Neuronal stem cell (in vitro differentiated cells): ENCODE data around the gene PRTG.
"Not testable (repeated sequence)": the region's sequence is repeated elsewhere in the genome, so short reads cannot be mapped to it uniquely, and the experiment has no call there.

Experiments used
- DNase-seq: peaks from one replicate; pipeline ENCODE4 v3.0.0-alpha.2; 2013; ENCODE audit warnings: low spot score
- H2AFZ ChIP-seq: one replicate; pipeline ENCODE4 v1.6.1; 2013; ENCODE audit warnings: mild to moderate bottlenecking, low read length, inconsistent platforms
- H2AK5ac ChIP-seq: 2 replicates; pipeline ENCODE4 v1.6.1; 2013; ENCODE audit warnings: low read depth, mild to moderate bottlenecking, inconsistent platforms, low read length, moderate library complexity, mixed read lengths
- H2BK120ac ChIP-seq: 2 replicates; pipeline ENCODE4 v1.6.1; 2013; ENCODE audit warnings: low read depth, mild to moderate bottlenecking, inconsistent platforms, low read length, moderate library complexity, mixed read lengths
- H2BK12ac ChIP-seq: one replicate; pipeline ENCODE4 v1.6.1; 2013; ENCODE audit warnings: low read length, inconsistent platforms
- H2BK15ac ChIP-seq: 2 replicates; pipeline ENCODE4 v1.6.1; 2013; ENCODE audit warnings: mild to moderate bottlenecking, low read length, inconsistent platforms, mixed read lengths
- H2BK5ac ChIP-seq: one replicate; pipeline ENCODE4 v1.6.1; 2013; ENCODE audit warnings: inconsistent platforms, mild to moderate bottlenecking, low read length, moderate library complexity
- H3K14ac ChIP-seq: one replicate; pipeline ENCODE4 v1.6.1; 2013; ENCODE audit warnings: low read length, inconsistent platforms
- H3K18ac ChIP-seq: 2 replicates; pipeline ENCODE4 v1.6.1; 2013; ENCODE audit warnings: low read length, inconsistent platforms
- H3K23ac ChIP-seq: 2 replicates; pipeline ENCODE4 v1.6.1; 2013; ENCODE audit warnings: low read depth, mild to moderate bottlenecking, mixed read lengths, low read length, inconsistent platforms; ENCODE audit not compliant: poor library complexity
- H3K27ac ChIP-seq: replicated peaks from 3 replicates; pipeline ENCODE4 v1.5.1; 2013; ENCODE audit warnings: low read length, inconsistent platforms
- H3K27me3 ChIP-seq, 3 experiments: 2 replicates each; pipeline ENCODE4 v1.6.1; 2013; ENCODE audit warnings: low read length in 3 of 3, mild to moderate bottlenecking in 2 of 3, inconsistent platforms in 1 of 3, low read depth in 1 of 3, mixed read lengths in 1 of 3, moderate library complexity in 1 of 3; ENCODE audit not compliant: control insufficient read depth in 3 of 3, insufficient read depth in 3 of 3
- H3K36me3 ChIP-seq, 2 donors: replicated peaks in 1 of 2; 2 replicates each; pipeline ENCODE4 v1.6.1; 2013; ENCODE audit warnings: low read length in 2 of 2; ENCODE audit not compliant: control insufficient read depth in 2 of 2, insufficient read depth in 2 of 2
- H3K4ac ChIP-seq: 2 replicates; pipeline ENCODE4 v1.6.1; 2013; ENCODE audit warnings: inconsistent platforms, mild to moderate bottlenecking, low read length, moderate library complexity
- H3K4me1 ChIP-seq, 2 donors: 1 replicate in 1 of 2; 2 replicates in 1 of 2; pipeline ENCODE4 v1.6.1; 2013; ENCODE audit warnings: low read length in 2 of 2, low read depth in 1 of 2; ENCODE audit not compliant: control insufficient read depth in 2 of 2, insufficient read depth in 1 of 2
- H3K4me2 ChIP-seq: one replicate; pipeline ENCODE4 v1.6.1; 2013; ENCODE audit warnings: mild to moderate bottlenecking, low read length, inconsistent platforms; ENCODE audit not compliant: insufficient read depth, poor library complexity, severe bottlenecking
- H3K4me3 ChIP-seq, 2 donors: 2 replicates each; pipeline ENCODE4 v1.5.1; 2013; ENCODE audit warnings: low read length in 2 of 2, mild to moderate bottlenecking in 2 of 2, inconsistent platforms in 1 of 2, moderate library complexity in 1 of 2
- H3K79me1 ChIP-seq: one replicate; pipeline ENCODE4 v1.6.1; 2013; ENCODE audit warnings: low read depth, mild to moderate bottlenecking, inconsistent platforms, low read length, moderate library complexity
- H3K9ac ChIP-seq: one replicate; pipeline ENCODE4 v1.6.1; 2013; ENCODE audit warnings: mild to moderate bottlenecking, low read depth, low read length, inconsistent platforms; ENCODE audit not compliant: poor library complexity
- H3K9me3 ChIP-seq, 2 donors: replicated peaks in 1 of 2; 2 replicates each; pipeline versions ENCODE3 to v1.6.1; 2013; ENCODE audit warnings: low read length in 2 of 2, mild to moderate bottlenecking in 2 of 2, inconsistent platforms in 1 of 2, low read depth in 1 of 2, mixed read lengths in 1 of 2, moderate library complexity in 1 of 2; ENCODE audit not compliant: control insufficient read depth in 2 of 2, insufficient read depth in 1 of 2
- H4K8ac ChIP-seq: one replicate; pipeline ENCODE4 v1.6.1; 2013; ENCODE audit warnings: low read depth, mild to moderate bottlenecking, inconsistent platforms, low read length, moderate library complexity
- H4K91ac ChIP-seq: one replicate; pipeline ENCODE4 v1.6.1; 2013; ENCODE audit warnings: low read length, low read depth, mild to moderate bottlenecking, inconsistent platforms; ENCODE audit not compliant: poor library complexity
- WGBS, 2 donors: extraction: QIAGEN DNeasy Blood & Tissue Kit; methylation state at CpG; one replicate each; pipeline ENCODE4 v1.1.7; 2013; ENCODE audit warnings: missing lambda C conversion rate in 2 of 2, mixed read lengths in 1 of 2; ENCODE audit not compliant: insufficient read length in 2 of 2, insufficient replicate concordance in 1 of 2; ENCODE audit errors: extremely low coverage in 2 of 2; 5-methylcytosine and 5-hydroxymethylcytosine counted together

PRTG gene

GRCh38 chr15:55601374-55601773, 141.6 kb downstream of the PRTG start:
- DNase-seq = no peak
- H3K27ac ChIP-seq = no peak overlapping the region
- H3K4me1 ChIP-seq = no peaks in the 10 kb centered on the region
- no peak overlapping the region for H3K4ac ChIP-seq
- no peak overlapping the region for H4K8ac ChIP-seq
- no peak overlapping the region for H2AK5ac ChIP-seq
- H3K79me1 ChIP-seq = no peaks in the 10 kb centered on the region
- WGBS, 2 donors = no CpG with 5 or more reads among the region's 5 CpGs
- peaks cover 0 to 2% of the 10 kb centered on the region in 2 donors for H3K9me3 ChIP-seq
- no peak overlapping the region for H2BK5ac ChIP-seq
- H3K4me2 ChIP-seq = no peak overlapping the region
- H3K4me3 ChIP-seq = no peak overlapping the region
- H4K91ac ChIP-seq = no peak overlapping the region
- H2BK120ac ChIP-seq = no peak overlapping the region
- H3K18ac ChIP-seq = no peak overlapping the region
- H2BK12ac ChIP-seq = no peak overlapping the region
- no peaks in the 10 kb centered on the region for H3K27me3 ChIP-seq
- no peak overlapping the region for H2AFZ ChIP-seq
- H2BK15ac ChIP-seq = no peak overlapping the region
- H3K36me3 ChIP-seq = no peaks in the 10 kb centered on the region
- no peak overlapping the region for H3K14ac ChIP-seq
- H3K23ac ChIP-seq = no peak overlapping the region
- no peak overlapping the region for H3K9ac ChIP-seq

- Histone ChIP-seq H3K36me3 (no peaks in the 10 kb centered on the region), H3K4me1 (no peaks in the 10 kb centered on the region), H3K14ac (no peak overlapping the region), H2AK5ac (no peak overlapping the region), H4K91ac (no peak overlapping the region), H2AFZ (no peak overlapping the region), H3K27ac (no peak overlapping the region), H3K18ac (no peak overlapping the region), H2BK5ac (no peak overlapping the region), H3K79me1 (no peaks in the 10 kb centered on the region), H3K23ac (no peak overlapping the region), H3K27me3 (no peaks in the 10 kb centered on the region), H2BK12ac (no peak overlapping the region), H2BK15ac (no peak overlapping the region), H2BK120ac (no peak overlapping the region), H3K9ac (no peak overlapping the region), H3K4me2 (no peak overlapping the region), H4K8ac (no peak overlapping the region), H3K4me3 (no peak overlapping the region), H3K4ac (no peak overlapping the region), H3K9me3 (peaks cover 0 to 1% of the 10 kb centered on the region in 2 donors)
- no peak for DNase-seq
- WGBS, 2 donors = no CpG with 5 or more reads among the region's 3 CpGs
Observed at GRCh38 chr15:55599439-55599838, 143.5 kb downstream of the PRTG start.

- not testable (repeated sequence) for H3K9me3 ChIP-seq, DNase-seq, H2BK15ac ChIP-seq, H3K4ac ChIP-seq, H3K27ac ChIP-seq, H4K91ac ChIP-seq, H3K9ac ChIP-seq, H3K4me3 ChIP-seq, H3K27me3 ChIP-seq, H2AK5ac ChIP-seq, H3K4me1 ChIP-seq, H2BK120ac ChIP-seq, H3K4me2 ChIP-seq, H2BK5ac ChIP-seq, H3K23ac ChIP-seq, H4K8ac ChIP-seq, H3K79me1 ChIP-seq, H3K36me3 ChIP-seq, H2BK12ac ChIP-seq, H3K14ac ChIP-seq, H3K18ac ChIP-seq, H2AFZ ChIP-seq
- no CpG with 5 or more reads among the region's 1 CpG for WGBS, 2 donors
Observed at GRCh38 chr15:55593019-55593418, 149.9 kb downstream of the PRTG start.

GRCh38 chr15:55590788-55591187, 152.2 kb downstream of the PRTG start:
- Histone ChIP-seq H3K27ac (no peak overlapping the region), H4K8ac (no peak overlapping the region), H2BK15ac (no peak overlapping the region), H2BK5ac (no peak overlapping the region), H3K27me3 (peaks cover 0 to 3% (median 0%) of the 10 kb centered on the region in 3 experiments), H2AK5ac (no peak overlapping the region), H3K23ac (no peak overlapping the region), H2BK12ac (no peak overlapping the region), H2BK120ac (no peak overlapping the region), H3K4me1 (peaks cover 2 to 12% of the 10 kb centered on the region in 2 donors), H3K4ac (no peak overlapping the region), H3K4me2 (no peak overlapping the region), H2AFZ (no peak overlapping the region), H3K14ac (no peak overlapping the region), H3K36me3 (no peaks in the 10 kb centered on the region), H4K91ac (no peak overlapping the region), H3K79me1 (no peaks in the 10 kb centered on the region), H3K9me3 (peaks cover 4 to 5% of the 10 kb centered on the region in 2 donors), H3K18ac (no peak overlapping the region), H3K9ac (no peak overlapping the region), H3K4me3 (no peak overlapping the region)
- no peak for DNase-seq
- WGBS, 2 donors = no CpG with 5 or more reads among the region's 3 CpGs
